GM23338 (cell line): ENCODE data around the gene IBA57. TPM values are rescaled to one million over a fixed set of nuclear protein-coding genes. Genes with fewer than 3 reads are reported as not detected.
A peak's percentile ranks its signal among the peaks of the same experiment; 100 is the strongest.

Source experiments
- ATAC-seq: fragments of 200-7000 bp; cut with Tn5 transposase; 3 replicates; pipeline ENCODE4 v1.9.1; 2020
- DNase-seq: peaks from one replicate; pipeline ENCODE4 v3.0.0-alpha.2; 2015; ENCODE audit warnings: low spot score
- H2AFZ ChIP-seq: fragments of 200-600 bp; sonication (generic); 2 replicates; pipeline ENCODE4 v1.8.0; 2016; ENCODE audit warnings: antibody characterized with exemption, mild to moderate bottlenecking, moderate library complexity
- H3F3A ChIP-seq: fragments of 200-600 bp; sonication (generic); replicated peaks from 2 replicates; pipeline ENCODE4 v1.8.0; 2017; ENCODE audit warnings: antibody characterized with exemption, mixed run types, low read depth
- H3K27ac ChIP-seq: fragments of 200-600 bp; sonication (generic); 2 replicates; pipeline ENCODE4 v1.6.1; 2016; ENCODE audit warnings: low read depth
- H3K27me3 ChIP-seq: fragments of 200-600 bp; sonication (generic); 2 replicates; pipeline ENCODE4 v1.8.0; 2016; ENCODE audit warnings: mild to moderate bottlenecking, mixed run types, moderate library complexity; ENCODE audit not compliant: insufficient read depth
- H3K36me3 ChIP-seq: fragments of 200-600 bp; sonication (generic); 2 replicates; pipeline ENCODE4 v1.8.0; 2016; ENCODE audit warnings: mild to moderate bottlenecking; ENCODE audit not compliant: insufficient read depth
- H3K4me1 ChIP-seq: fragments of 200-600 bp; sonication (generic); 2 replicates; pipeline ENCODE4 v1.8.0; 2016; ENCODE audit warnings: mild to moderate bottlenecking, moderate library complexity; ENCODE audit not compliant: insufficient read depth
- H3K4me2 ChIP-seq: fragments of 200-600 bp; sonication (generic); 2 replicates; pipeline ENCODE4 v1.7.1; 2017; ENCODE audit warnings: mixed run types
- H3K4me3 ChIP-seq: fragments of 200-600 bp; sonication (generic); 2 replicates; pipeline ENCODE4 v1.6.1; 2016; ENCODE audit warnings: mixed run types
- H3K79me2 ChIP-seq: fragments of 200-600 bp; sonication (generic); replicated peaks from 2 replicates; pipeline ENCODE4 v1.8.0; 2017; ENCODE audit warnings: mild to moderate bottlenecking; ENCODE audit not compliant: insufficient read depth
- H3K9me2 ChIP-seq: fragments of 200-600 bp; sonication (generic); 2 replicates; pipeline ENCODE4 v1.8.0; 2017; ENCODE audit not compliant: insufficient read depth
- H4K20me1 ChIP-seq: fragments of 200-600 bp; sonication (generic); replicated peaks from 2 replicates; pipeline ENCODE4 v1.8.0; 2017; ENCODE audit warnings: mild to moderate bottlenecking; ENCODE audit not compliant: insufficient read depth
- H3K27ac Mint-ChIP-seq: 2 replicates; pipeline ENCODE4 v1.8.0; 2020; ENCODE audit warnings: inconsistent platforms, mild to moderate bottlenecking, moderate library complexity, mixed read lengths
- H3K27me3 Mint-ChIP-seq: 3 replicates; pipeline ENCODE4 v1.8.0; 2022; ENCODE audit warnings: low read depth, mild to moderate bottlenecking, moderate library complexity, mixed read lengths, inconsistent platforms; ENCODE audit not compliant: insufficient read depth, poor library complexity
- H3K36me3 Mint-ChIP-seq: 3 replicates; pipeline ENCODE4 v1.8.0; 2021; ENCODE audit warnings: low read depth, mild to moderate bottlenecking, inconsistent platforms, moderate library complexity, mixed read lengths
- H3K4me1 Mint-ChIP-seq: 3 replicates; pipeline ENCODE4 v1.8.0; 2020; ENCODE audit warnings: mild to moderate bottlenecking, inconsistent platforms, mixed read lengths
- H3K4me3 Mint-ChIP-seq: 3 replicates; pipeline ENCODE4 v1.8.0; 2021; ENCODE audit warnings: moderate library complexity, mild to moderate bottlenecking, inconsistent platforms, mixed read lengths
- H3K9me3 Mint-ChIP-seq: 3 replicates; pipeline ENCODE4 v1.8.0; 2020; ENCODE audit warnings: moderate library complexity, mild to moderate bottlenecking, inconsistent platforms, mixed read lengths
- NANOG ChIP-seq: IDR thresholded peaks from 2 replicates; pipeline ENCODE4 v1.6.1; 2016; ENCODE audit warnings: antibody characterized with exemption, borderline replicate concordance
- ZNF114 ChIP-seq: fragments of 250-450 bp; sonication (Bioruptor Pico); IDR thresholded peaks from 2 replicates; pipeline ENCODE4 v1.5.0; 2020; ENCODE audit warnings: mild to moderate bottlenecking, moderate library complexity
- ZNF462 ChIP-seq: fragments of 250-450 bp; sonication (Bioruptor Pico); IDR thresholded peaks from 2 replicates; pipeline ENCODE4 v1.5.0; 2020; ENCODE audit warnings: mild to moderate bottlenecking, moderate library complexity
- polyA plus RNA-seq: library from polyadenylated mRNA; unstranded; fragments of >200 nt; fragmentation: Nextera tagmentation; extraction: Ambion mirVana; gene quantifications from 2 replicates; pipeline ENCODE4 v1.2.1, GENCODE V29; 2016
- total RNA-seq: library from RNA; depleted of rRNA; stranded (reverse); fragments of >200 nt; shearing (Covaris generic); gene quantifications from 2 replicates; pipeline ENCODE4 v1.2.3, GENCODE V29; 2014
- TF ChIP-seq, protein P1 (sequence below), 2 experiments: fragments of 200-600 bp in 1 of 2; sonication (generic) in 1 of 2; conservative IDR thresholded peaks; 2 replicates each; pipeline versions ENCODE4 v1.5.1 to v1.6.1; 2016 to 2017; ENCODE audit warnings: antibody characterized with exemption in 2 of 2, low read depth in 2 of 2, mild to moderate bottlenecking in 2 of 2, moderate library complexity in 1 of 2

IBA57 gene
- total and polyA plus RNA-seq, 2 experiments from 2014 or later = 1.1 to 10.3 TPM

DNA sequence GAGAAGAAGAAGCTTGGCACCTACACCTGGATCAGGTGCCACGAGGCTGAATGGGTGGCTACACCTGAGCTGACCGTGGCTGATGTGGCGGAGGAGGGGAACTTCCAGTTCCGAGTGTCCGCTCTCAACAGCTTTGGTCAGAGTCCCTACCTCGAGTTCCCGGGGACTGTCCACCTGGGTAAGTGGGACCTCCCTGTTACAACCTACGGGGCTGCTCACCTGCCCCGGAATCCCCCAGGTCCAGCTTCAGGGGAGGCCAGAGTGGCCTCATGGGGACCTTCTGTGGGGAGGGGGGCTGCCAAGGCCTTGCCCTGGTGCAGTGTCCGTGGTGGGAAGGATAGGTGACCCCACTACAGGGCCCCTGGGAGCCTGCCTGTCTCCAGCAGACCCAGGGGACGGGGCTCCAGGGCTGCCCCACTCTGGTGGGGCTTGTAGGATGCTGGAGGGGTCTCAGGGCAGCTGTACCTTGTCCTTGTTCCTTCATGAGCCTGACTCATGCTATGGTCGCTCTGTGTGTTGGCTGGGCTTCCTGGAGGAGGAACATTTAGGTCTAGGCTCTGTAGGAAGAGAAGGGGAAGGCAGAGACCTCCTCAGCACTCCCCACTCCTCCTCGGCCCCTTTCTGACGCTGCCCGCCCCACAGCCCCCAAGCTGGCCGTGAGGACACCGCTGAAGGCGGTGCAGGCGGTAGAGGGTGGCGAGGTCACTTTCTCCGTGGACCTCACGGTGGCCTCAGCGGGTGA is 49.5 kb downstream of the IBA57 start:
- H3K4me3 ChIP-seq = no peak overlapping the region
- no peak overlapping the region for H3K4me2 ChIP-seq
- no peak overlapping the region for H2AFZ ChIP-seq

More for the DNA sequence above, 49.5 kb downstream of the IBA57 start:
- peaks cover 3% of the 10 kb centered on the region; the same call in 1 of the 3 replicates for H3K9me3 Mint-ChIP-seq
- H3K27ac ChIP-seq = no peak overlapping the region
- H3K79me2 ChIP-seq = no peaks in the 10 kb centered on the region
- H3K36me3 ChIP-seq = 0 out of 2 replicates have a peak, but pooled peaks cover 7% of the 10 kb centered on the region
- no peaks in the 10 kb centered on the region for H3K9me2 ChIP-seq
- H3K4me3 Mint-ChIP-seq = peak overlapping the region; percentile 89
- peaks cover 31% of the 10 kb centered on the region for H3K36me3 Mint-ChIP-seq
- DNase-seq (no peak), ATAC-seq (no peak)
- peaks cover 15% of the 10 kb centered on the region for H3K27me3 Mint-ChIP-seq
- H3F3A ChIP-seq = no peaks in the 10 kb centered on the region
- peaks cover 8% of the 10 kb centered on the region for H4K20me1 ChIP-seq
- no peaks in the 10 kb centered on the region for H3K4me1 ChIP-seq
- 0 out of 3 replicates have a peak, but pooled peaks cover 3% of the 10 kb centered on the region for H3K4me1 Mint-ChIP-seq
- peaks cover 18% of the 10 kb centered on the region for H3K27me3 ChIP-seq
- TF ChIP-seq ZNF462 = no peak
- TF ChIP-seq ZNF114 (CRISPR knock-in tag) = no peak
- TF ChIP-seq, protein P1, sequence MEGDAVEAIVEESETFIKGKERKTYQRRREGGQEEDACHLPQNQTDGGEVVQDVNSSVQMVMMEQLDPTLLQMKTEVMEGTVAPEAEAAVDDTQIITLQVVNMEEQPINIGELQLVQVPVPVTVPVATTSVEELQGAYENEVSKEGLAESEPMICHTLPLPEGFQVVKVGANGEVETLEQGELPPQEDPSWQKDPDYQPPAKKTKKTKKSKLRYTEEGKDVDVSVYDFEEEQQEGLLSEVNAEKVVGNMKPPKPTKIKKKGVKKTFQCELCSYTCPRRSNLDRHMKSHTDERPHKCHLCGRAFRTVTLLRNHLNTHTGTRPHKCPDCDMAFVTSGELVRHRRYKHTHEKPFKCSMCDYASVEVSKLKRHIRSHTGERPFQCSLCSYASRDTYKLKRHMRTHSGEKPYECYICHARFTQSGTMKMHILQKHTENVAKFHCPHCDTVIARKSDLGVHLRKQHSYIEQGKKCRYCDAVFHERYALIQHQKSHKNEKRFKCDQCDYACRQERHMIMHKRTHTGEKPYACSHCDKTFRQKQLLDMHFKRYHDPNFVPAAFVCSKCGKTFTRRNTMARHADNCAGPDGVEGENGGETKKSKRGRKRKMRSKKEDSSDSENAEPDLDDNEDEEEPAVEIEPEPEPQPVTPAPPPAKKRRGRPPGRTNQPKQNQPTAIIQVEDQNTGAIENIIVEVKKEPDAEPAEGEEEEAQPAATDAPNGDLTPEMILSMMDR (conservative IDR thresholded peaks at IDR 0.05; ENCODE audit: low read depth in 2 of 2) = no peak
- no peak for TF ChIP-seq NANOG
- no peak overlapping the region for H3K27ac Mint-ChIP-seq
